ENCODE results near the gene ANKRD13D. TPM values are rescaled to one million over a fixed set of nuclear protein-coding genes. Genes with fewer than 3 reads are reported as not detected.

Gene ANKRD13D
- total RNA-seq, 1 donor from 2014 or later: 40.8 TPM

- no peak for FAIRE-seq
- Histone ChIP-seq H3K79me2 (ENCODE audit: insufficient read depth, low read length) (peaks cover 85% of the 10 kb centered on the region), H3K9me3 (ENCODE audit: insufficient read depth, low read depth, low read length) (no peaks in the 10 kb centered on the region), H3K4me1 (ENCODE audit: insufficient read depth, low read length) (peaks cover 11% of the 10 kb centered on the region), H2AFZ (ENCODE audit: low read depth, low read length) (no peak overlapping the region), H4K20me1 (ENCODE audit: insufficient read depth, low read length) (peaks cover 92% of the 10 kb centered on the region), H3K4me3 (ENCODE audit: insufficient read depth, low read depth, low read length) (no peak overlapping the region), H3K36me3 (ENCODE audit: insufficient read depth, low read length) (peaks cover 62% of the 10 kb centered on the region), H3K4me2 (ENCODE audit: low read length) (no peak overlapping the region), H3K9ac (ENCODE audit: low read length) (no peak overlapping the region), H3K27ac (ENCODE audit: low read depth, low read length) (no peak overlapping the region), H3K27me3 (ENCODE audit: insufficient read depth, low read length) (no peaks in the 10 kb centered on the region)
- H3K4me3 Mint-ChIP-seq (ENCODE audit: unreplicated experiment): no peak overlapping the region
- no peaks in the 10 kb centered on the region for H3K9me3 Mint-ChIP-seq (ENCODE audit: unreplicated experiment)
- H3K4me1 Mint-ChIP-seq (ENCODE audit: low read depth, unreplicated experiment): peaks cover 35% of the 10 kb centered on the region
- no peak for TF ChIP-seq EZH2 (IDR thresholded peaks at IDR 0.05; ENCODE audit: insufficient read depth, low read length)
- TF ChIP-seq, protein P1, sequence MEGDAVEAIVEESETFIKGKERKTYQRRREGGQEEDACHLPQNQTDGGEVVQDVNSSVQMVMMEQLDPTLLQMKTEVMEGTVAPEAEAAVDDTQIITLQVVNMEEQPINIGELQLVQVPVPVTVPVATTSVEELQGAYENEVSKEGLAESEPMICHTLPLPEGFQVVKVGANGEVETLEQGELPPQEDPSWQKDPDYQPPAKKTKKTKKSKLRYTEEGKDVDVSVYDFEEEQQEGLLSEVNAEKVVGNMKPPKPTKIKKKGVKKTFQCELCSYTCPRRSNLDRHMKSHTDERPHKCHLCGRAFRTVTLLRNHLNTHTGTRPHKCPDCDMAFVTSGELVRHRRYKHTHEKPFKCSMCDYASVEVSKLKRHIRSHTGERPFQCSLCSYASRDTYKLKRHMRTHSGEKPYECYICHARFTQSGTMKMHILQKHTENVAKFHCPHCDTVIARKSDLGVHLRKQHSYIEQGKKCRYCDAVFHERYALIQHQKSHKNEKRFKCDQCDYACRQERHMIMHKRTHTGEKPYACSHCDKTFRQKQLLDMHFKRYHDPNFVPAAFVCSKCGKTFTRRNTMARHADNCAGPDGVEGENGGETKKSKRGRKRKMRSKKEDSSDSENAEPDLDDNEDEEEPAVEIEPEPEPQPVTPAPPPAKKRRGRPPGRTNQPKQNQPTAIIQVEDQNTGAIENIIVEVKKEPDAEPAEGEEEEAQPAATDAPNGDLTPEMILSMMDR (IDR thresholded peaks at IDR 0.05; ENCODE audit: insufficient read depth, low read depth, low read length): no peak
- no peak overlapping the region for H3K27ac Mint-ChIP-seq (ENCODE audit: unreplicated experiment)
- H3K36me3 Mint-ChIP-seq (ENCODE audit: low read depth, unreplicated experiment): peaks cover 34% of the 10 kb centered on the region
- no peak for DNase-seq (ENCODE audit: low read depth)
- H3K27me3 Mint-ChIP-seq (ENCODE audit: low read depth, unreplicated experiment): no peaks in the 10 kb centered on the region
These were observed 44.1 kb upstream of the ANKRD13D start for GRCh38 chr11:67245046-67245445.

- DNase-seq (ENCODE audit: low read depth): no peak
These were observed 41.1 kb upstream of the ANKRD13D start for GRCh38 chr11:67247946-67248550.

GRCh38 chr11:67248653-67249052 is 40.5 kb upstream of the ANKRD13D start:
- DNase-seq (ENCODE audit: low read depth) (peak; percentile 12), FAIRE-seq (no peak)
- H3K4me3 ChIP-seq (ENCODE audit: insufficient read depth, low read depth, low read length): no peak overlapping the region
- H3K27ac ChIP-seq (ENCODE audit: low read depth, low read length): no peak overlapping the region
- no peak overlapping the region for H3K4me3 Mint-ChIP-seq (ENCODE audit: unreplicated experiment)
- H3K27me3 ChIP-seq (ENCODE audit: insufficient read depth, low read length): no peaks in the 10 kb centered on the region
- no peaks in the 10 kb centered on the region for H3K9me3 Mint-ChIP-seq (ENCODE audit: unreplicated experiment)
- peaks cover 37% of the 10 kb centered on the region for H3K36me3 Mint-ChIP-seq (ENCODE audit: low read depth, unreplicated experiment)
- H3K79me2 ChIP-seq (ENCODE audit: insufficient read depth, low read length): peaks cover 60% of the 10 kb centered on the region
- no peaks in the 10 kb centered on the region for H3K4me1 ChIP-seq (ENCODE audit: insufficient read depth, low read length)
- H3K4me2 ChIP-seq (ENCODE audit: low read length): no peak overlapping the region
- H4K20me1 ChIP-seq (ENCODE audit: insufficient read depth, low read length): peaks cover 93% of the 10 kb centered on the region
- no peak overlapping the region for H3K9ac ChIP-seq (ENCODE audit: low read length)
- H3K9me3 ChIP-seq (ENCODE audit: insufficient read depth, low read depth, low read length): no peaks in the 10 kb centered on the region
- TF ChIP-seq EZH2 (IDR thresholded peaks at IDR 0.05; ENCODE audit: insufficient read depth, low read length): no peak
- TF ChIP-seq, protein P1 (IDR thresholded peaks at IDR 0.05; ENCODE audit: insufficient read depth, low read depth, low read length): no peak
- peaks cover 92% of the 10 kb centered on the region for H3K36me3 ChIP-seq (ENCODE audit: insufficient read depth, low read length)
- H3K4me1 Mint-ChIP-seq (ENCODE audit: low read depth, unreplicated experiment): peaks cover 29% of the 10 kb centered on the region
- no peak overlapping the region for H2AFZ ChIP-seq (ENCODE audit: low read depth, low read length)
- H3K27me3 Mint-ChIP-seq (ENCODE audit: low read depth, unreplicated experiment): no peaks in the 10 kb centered on the region
- H3K27ac Mint-ChIP-seq (ENCODE audit: unreplicated experiment): no peak overlapping the region

More at GRCh38 chr11:67247946-67248550, 41.1 kb upstream of the ANKRD13D start:
- Histone ChIP-seq H3K4me3 (ENCODE audit: insufficient read depth, low read depth, low read length) (no peak overlapping the region), H3K4me2 (ENCODE audit: low read length) (no peak overlapping the region), H3K27me3 (ENCODE audit: insufficient read depth, low read length) (no peaks in the 10 kb centered on the region), H2AFZ (ENCODE audit: low read depth, low read length) (no peak overlapping the region), H4K20me1 (ENCODE audit: insufficient read depth, low read length) (peaks cover 93% of the 10 kb centered on the region), H3K79me2 (ENCODE audit: insufficient read depth, low read length) (peaks cover 66% of the 10 kb centered on the region), H3K9ac (ENCODE audit: low read length) (no peak overlapping the region), H3K27ac (ENCODE audit: low read depth, low read length) (no peak overlapping the region), H3K36me3 (ENCODE audit: insufficient read depth, low read length) (peaks cover 89% of the 10 kb centered on the region), H3K4me1 (ENCODE audit: insufficient read depth, low read length) (no peaks in the 10 kb centered on the region), H3K9me3 (ENCODE audit: insufficient read depth, low read depth, low read length) (no peaks in the 10 kb centered on the region)
- Mint-ChIP-seq H3K27ac (ENCODE audit: unreplicated experiment) (no peak overlapping the region), H3K4me1 (ENCODE audit: low read depth, unreplicated experiment) (peaks cover 25% of the 10 kb centered on the region), H3K9me3 (ENCODE audit: unreplicated experiment) (no peaks in the 10 kb centered on the region), H3K4me3 (ENCODE audit: unreplicated experiment) (no peak overlapping the region), H3K27me3 (ENCODE audit: low read depth, unreplicated experiment) (no peaks in the 10 kb centered on the region), H3K36me3 (ENCODE audit: low read depth, unreplicated experiment) (peaks cover 38% of the 10 kb centered on the region)
- no peak for FAIRE-seq
- no peak for TF ChIP-seq EZH2 (IDR thresholded peaks at IDR 0.05; ENCODE audit: insufficient read depth, low read length)
- TF ChIP-seq, protein P1 (IDR thresholded peaks at IDR 0.05; ENCODE audit: insufficient read depth, low read depth, low read length): no peak

Data from astrocyte (in vitro differentiated cells and primary cell).